Measurements from ENCODE around the gene CPN2.

Gene CPN2

DNA sequence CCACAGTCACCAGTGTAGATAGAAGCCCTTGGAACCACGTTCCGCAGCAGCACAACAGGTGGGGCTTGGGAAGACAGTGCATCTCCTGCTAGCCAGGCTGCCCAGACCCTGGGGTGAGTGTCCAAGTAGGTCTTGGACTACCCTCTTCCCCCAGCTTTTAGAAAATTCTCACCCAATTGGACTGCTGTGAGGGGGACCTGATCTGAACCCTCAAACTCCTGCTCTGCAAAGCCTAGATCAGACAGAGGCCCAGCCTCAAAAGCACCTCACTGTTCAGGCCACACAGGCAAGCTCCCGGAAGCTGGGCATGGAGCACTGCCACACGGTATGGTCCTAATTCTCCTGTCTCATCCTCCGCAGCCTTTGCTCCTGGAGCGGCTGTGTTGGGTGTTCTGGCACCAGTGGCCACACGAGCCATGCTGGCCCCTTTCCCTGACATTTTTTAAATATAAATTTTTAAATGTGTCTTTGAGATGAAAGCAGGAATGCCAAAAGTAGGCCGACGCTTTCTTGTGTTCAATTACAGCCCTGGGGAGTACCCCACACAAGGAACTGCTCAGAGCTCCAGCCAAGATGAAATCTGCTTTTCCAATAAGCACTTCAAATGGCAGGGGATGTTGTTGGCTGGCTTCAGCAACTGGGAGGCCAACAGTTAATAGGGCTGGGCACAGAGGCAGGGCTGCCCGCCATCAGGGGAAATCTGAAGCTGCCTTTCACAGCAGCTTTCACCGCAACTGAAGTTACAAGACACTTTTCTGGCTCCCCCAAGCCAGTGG is 40.9 kb downstream of the CPN2 start:
- no peak for DNase-seq

DNA sequence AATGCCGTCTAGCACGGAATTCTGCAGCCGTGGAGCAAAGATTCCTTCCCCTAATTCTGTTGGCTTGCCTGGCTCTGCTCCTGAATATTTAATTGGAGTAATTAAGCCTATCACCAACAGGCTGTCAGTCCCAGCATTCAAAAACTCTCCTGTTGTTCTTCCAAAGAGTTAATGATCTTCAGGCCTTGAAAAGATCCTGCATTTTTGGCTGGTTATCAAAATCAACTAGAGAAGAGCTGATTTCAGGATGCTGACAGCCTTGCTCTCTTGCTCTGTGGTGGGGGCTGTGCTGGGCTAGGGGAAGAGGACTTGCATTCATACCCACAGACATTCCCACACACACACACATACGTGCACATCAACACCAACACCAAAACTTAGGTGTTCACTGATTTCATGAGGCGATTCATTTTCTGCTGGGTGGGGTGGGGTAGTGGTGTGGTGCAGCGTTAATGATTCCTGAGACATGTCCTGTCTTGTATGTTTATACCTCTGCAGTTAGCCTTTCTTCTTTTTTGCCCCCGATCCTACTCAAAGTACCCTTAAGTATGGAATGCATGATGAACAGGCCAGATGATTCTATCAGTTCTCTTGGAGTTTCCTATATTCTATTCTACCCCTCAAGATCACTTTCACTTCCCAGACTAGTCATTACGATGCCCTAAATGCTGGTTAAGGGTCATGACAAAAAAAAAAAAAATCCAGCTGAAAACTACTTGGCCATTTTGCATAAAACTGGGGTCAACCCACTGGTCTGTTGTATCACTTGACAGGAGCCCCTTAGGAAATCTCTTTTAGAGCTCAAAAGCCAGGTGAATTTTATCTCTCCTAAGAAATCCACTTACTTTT is 42.3 kb downstream of the CPN2 start:
- DNase-seq: no peak

DNA sequence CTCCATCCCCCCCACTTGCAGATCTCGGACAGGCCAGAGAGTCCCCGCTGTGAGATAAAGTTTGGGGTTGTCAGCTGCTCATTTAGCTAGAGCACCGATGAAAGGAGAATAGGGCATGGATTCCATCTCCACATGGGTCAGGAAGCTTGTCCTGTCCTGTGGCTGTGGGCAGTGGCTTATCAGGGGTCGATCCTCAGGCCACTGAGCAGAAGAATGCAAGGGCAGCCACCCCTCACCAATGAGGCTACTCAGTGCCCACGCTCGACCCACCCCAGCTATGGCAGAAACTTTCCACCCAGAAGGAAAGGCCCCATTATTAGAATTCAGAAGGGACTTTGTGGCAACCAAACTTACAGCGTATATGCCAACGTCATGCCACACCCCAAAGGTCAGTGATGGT is 43.3 kb downstream of the CPN2 start:
- DNase-seq: no peak

DNA sequence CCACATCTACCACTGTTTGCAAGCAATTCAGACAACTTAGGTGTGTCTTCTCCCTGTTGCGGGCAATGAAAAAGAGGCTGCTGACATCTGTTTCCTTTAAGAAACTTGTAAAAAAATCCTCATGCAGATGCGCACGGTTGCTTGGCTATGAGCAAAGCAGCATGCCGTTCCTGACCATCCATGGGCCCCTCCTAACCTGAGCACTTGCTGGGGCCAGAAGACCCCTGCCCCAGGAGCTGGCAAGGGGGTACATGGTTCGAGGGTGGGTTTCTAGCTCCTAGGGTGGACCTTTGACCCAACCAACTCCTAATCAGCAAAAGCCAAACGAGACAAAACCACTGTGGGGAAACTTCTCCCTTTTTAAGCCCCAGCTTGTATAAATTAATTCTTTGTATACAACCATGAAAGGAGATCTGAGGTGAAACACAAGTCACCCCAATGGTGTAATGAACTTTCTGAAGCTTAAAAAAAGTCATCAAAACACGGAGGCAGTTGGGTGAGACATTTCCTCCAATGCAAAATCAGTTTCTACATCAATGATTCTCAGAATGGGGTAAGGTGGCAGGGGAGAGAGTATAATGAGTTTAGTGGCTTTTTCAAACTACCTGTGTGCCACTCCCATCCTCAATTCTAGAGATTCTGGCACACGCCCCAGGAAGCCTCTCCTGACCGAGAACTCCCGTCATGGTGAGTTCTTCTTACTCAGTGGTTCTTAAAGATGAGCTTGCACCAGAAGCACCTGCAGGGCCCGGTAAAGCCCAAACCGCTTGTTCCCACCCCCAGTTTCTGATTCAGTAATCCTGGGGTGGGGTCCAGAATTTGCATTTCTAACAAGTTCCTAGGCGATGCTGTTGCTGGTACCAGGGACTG is 44.1 kb downstream of the CPN2 start:
- DNase-seq: no peak

DNA sequence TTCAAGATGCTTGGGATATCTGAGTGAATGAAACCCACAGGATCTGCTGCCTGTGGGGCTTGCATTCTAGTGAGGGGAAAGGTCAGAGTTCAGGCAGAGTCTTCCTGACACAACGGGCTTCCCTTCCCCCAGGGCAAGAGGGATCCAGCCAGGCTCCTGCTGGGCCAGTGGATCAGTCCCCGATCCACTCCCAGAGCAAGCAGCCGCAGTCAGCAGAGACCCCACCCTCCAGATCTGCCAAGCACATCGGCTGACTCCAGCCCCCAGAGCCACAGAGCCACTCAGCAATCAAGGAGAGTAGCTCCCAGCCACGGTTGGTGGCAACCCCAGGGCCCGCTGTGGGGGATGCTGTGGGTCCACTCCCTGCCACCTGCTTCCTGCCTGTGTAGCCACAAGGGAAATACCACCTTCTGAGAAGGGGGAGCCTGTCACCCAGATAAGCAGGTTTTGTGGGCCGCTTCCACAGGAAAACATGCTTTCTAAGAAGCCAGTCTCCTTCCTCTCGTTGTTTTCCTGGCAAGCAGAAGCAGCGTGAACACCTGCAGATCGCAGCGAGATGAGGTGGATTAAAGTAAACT is 44.9 kb downstream of the CPN2 start:
- DNase-seq: no peak

DNA sequence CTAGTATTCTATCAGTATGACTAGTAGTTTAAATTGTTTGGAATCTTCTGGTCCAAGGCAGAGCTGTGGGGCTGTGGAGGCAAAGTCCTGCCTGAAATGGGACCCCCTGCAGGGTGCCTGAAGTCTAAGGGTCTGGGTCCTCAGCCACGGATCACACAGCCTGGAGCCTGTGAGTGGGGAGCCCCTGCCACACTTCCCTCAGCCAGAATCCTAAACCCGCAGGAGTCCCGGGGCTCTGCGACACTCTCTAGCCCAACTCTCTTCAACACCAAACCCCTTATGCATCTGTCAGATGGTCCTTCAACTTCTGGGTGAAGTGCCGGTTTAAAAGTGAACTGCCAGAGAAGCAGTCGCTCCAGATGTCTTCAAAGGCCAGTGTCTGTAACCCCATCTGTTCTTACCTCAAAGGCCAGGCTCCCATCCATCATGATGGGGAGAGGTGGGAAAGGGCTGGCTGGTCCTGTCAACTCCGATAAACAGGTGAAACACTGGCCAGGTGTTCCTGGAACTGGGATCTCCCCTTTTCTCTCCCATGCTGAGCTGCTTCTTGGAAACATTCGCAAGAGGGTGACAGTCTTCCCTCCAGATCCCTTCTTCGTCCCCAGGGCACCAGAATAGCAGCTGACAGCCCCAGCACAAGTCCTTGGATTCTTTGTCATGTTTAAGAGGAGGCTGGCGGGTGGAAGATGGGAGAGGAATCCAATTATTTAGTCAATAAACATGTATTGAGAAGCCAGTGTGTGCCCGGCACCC is 45.6 kb downstream of the CPN2 start:
- no peak for DNase-seq

DNA sequence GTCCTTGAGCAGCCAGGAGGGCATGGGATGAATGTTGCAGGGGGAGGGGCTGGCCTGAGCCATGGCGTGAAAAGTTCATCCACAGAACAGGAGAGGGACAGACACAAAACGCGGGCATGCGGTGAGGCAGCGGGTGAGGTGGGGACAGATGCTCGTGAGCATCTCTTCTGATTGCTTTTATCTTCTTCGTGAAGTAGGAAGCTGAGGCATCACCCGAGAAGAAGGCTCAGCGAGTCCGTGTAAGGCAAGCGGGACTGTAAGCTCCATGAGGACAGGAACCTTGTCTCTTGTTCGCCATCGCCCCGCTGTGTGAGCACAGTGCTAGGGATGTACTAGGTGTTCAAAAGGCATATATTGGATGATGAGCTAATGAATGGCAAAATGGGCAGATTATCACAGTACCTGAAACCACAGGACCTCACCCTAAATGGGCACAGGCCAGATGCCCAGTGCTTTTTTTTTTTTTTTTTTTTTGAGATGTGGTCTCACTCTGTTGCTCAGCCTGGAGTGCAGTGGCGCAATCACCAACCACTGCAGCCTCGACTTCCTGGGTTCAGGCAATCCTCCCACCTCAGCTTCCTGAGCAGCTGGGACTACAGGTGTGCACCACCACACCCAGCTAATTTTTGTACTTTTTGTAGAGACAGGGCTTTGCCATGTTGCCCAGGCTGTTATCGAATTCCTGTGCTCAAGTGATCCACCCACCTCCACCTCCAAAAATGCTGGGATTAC is 46.8 kb downstream of the CPN2 start:
- DNase-seq: no peak

DNA sequence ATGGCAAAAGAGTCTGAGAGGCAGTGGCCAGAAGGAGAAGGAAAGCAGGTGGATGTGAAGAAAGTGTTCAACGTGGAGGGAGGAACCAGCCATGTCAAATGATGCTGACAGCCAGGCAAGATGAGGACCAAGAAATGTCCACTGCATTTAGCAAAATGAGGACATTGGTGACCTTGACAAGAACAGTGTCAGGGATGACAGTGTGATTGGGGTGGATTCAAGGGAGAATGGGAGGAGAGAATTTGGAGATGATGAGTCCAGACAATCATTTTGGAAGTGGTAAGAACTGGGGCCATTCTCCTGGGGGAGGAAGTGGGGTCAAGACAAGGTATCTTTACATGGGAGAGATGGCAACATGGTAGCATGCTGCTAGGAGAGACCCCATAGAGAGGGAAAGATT is 47.4 kb downstream of the CPN2 start:
- no peak for DNase-seq

DNA sequence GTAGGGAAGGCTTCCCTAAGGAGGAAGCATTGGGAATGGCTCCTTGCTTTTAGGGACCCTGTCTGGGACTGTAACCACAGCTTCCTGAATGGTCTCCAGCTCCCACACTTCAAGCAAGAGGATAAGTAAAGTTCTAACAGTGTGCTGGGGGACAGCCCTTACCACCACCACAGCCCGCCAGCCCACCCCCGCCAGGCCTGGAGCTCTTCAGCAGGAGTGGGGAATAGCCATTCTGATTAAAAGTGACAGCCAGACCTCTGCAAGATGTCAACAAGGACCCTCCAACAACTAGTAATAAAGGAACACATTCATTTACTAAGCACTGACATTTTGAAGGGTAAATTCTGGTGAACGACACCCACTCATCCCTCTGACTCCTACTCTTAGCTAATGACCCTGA is 49.4 kb downstream of the CPN2 start:
- DNase-seq: no peak

DNA sequence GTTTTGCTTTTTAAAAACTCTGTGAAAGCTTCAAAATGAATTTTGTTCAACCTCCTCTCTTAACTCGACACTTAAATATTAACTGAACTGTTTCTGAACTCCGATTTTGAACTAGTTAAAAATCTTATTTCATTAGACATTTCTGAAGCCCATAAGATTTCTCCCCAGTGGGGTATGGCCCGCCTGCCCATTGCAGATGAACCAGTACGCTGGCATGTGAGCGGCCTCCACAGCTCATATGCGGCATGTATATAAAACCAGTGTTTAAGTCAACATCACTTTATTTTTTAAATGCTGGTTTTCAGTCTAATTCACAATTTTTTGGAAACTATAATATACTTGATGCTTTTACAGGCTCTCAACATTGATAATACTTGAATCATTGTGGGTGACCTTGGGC is 50.2 kb downstream of the CPN2 start:
- DNase-seq: no peak

DNA sequence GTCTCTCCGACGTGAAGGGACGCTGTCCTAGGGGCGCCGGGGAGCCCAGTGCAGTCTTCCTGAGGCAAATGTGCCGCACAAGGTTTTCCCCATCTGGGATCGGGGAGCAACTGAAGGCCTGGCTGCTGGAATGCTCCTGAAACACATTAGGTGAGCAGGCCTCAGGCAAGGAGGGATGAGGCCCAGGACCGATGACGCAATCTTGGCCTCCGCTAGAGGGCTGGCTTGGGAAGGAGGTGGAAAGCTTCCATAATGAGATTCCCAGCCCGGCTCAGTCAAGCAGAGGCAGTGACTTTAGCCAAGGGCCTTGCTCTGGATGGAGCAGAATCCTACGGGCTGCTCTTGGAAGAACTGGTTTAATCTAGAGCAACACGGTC is 50.8 kb downstream of the CPN2 start:
- DNase-seq: no peak

DNA sequence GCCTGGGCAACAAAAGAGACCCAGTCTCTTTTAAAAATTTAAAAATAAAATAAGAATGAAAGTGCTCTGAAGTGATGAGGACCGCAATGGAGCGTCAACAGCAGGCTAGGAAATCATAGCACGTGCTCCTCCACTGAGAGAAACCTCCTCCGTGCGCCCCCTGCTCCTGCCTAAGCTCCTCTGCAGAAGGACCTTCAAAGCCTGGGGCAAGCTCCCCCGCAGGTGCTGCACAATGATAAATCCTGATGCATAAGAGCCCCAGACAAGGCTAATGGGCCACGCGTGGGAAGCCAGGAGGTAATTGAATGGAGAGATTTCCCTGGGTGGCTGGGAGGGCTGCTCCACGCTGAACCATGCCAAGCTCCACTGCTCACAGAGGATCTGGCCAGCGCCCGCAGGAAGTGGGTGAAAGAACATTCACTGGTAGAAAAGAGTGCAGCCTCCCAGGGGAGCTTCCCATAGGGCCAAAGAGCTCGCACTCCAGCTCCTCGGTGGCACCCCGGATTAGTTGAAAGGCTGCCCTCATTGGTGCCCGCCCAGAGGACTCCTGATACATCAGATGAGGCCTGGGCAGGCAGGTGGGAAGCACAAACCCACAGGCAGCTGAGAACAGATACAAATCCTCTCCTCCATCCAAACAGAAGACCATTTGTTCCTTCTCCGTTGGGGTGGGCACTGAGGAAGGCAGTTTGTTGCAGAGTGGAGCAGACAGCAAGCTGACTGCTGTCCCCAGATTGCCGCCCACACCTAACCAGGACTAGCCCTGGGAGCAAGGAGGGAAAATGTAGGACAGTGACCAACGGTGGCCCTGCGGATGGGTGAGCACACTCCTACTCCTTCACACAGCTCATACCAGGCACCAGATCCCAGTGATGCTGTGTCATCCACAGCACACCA is 52.5 kb downstream of the CPN2 start:
- no peak for DNase-seq

DNA sequence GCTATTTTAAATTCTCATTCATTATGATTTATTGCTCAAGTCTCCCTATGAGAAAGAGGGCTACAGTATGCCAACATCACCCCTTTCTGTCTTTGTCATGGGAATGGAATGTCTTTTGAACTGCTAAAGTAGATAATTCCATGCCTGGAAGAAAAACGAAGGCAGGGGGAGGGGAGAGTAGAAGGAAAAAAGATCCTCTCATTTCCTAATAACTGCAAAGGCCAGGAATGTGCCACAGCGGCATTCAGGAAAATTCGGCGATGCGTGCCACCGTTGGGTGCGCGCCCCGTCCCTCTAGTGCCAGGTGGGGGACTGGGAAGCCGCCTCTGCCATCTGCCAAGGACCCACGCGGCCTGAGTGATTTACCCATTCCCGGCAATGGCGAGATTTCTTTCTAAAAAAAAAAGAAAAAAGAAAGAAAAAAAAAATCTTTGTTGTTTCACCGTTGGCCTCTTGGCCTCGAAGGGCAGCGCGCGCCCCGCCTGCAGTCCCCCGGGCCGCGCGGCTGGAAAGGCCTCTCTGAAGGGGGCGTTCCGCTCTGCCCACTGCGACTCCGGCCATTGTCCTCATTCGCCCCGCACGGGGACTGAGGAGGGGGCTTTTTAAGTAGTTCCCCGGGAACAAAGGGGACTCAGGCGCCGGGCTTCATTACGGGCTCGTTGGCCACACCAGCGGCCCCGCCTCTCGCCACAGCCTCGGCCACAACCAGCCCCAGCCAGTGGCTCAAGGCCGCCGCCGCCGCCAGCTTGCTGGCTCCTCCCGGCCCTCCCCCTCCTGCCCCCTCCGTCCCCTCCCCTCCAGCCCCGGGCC is 54.5 kb downstream of the CPN2 start:
- no peak for DNase-seq

DNA sequence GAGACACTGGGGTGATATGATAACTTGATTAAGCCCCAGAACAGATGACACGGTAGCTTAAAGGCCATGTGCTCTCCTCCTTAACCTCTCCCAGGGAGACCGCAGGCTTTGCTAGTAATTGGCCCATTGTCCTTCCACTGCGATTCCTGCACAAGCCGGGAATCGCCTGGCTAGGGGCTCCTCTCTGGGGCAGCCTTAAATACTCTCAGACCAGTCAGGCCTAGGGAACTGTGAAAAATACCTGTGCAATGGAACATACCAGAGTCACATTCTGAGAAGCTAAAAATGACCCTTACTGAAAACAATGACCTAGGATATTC is 56.3 kb downstream of the CPN2 start:
- no peak for DNase-seq

DNA sequence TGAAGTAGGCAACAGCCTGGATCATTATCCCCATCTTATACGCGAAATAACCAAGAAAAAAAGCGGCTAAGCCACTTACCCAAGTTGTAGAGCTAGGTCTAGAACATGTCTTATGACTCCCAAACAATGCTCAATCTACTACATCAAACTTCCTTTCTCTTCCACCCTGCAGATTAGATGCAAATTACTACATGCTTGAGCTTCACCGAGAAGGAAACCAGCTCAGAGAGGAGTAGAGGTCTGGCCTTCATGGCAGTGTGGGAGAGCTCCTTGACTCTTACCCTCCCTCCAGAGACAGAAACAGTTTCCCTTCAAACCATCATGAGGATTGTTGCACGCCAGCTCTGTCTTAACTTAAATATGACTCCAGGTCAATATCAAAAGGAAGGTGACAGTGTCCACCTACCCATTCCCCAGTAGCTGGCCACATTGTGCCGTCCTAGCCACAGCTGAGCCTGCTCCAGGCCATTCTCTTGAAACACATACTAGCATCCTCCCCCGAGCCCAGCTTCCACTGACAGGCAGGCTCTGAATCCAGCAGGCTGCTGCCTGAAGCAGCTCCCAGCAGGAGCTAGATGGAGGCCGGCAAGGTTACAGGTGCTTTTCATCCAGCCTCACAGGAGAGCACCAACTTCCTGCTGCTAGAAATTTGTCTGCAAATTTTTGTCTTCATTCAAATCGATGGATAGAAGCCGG is 56.8 kb downstream of the CPN2 start:
- no peak for DNase-seq

DNA sequence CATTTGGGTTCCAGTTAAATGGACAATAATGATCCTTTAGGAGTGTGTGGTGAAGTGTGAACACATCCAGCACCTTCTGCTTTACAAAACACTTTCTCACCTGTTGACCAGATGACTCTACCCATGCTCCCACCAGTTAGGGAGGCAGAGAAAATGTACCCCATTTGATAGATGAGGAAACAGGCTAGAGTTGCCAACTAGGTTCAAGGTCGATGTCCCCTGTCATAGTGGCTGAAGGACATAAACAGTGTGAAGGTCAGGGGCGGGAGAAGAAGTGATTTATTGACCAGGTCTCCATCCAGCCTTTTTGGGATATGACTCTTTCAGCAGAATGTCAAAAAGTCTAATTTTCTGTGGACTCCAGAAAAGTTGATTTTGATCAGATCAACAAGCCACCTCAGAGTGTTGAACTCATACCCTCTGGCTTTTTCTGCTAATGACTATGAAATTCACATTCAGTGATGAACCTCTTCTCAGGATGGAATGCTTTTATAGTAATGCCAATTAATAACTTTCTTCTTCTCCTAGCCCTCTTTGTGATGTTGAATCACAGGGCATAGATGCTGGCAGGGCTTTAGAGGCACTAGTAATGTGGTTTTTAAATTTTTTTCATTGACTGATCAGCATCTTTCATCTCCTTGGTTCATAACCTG is 57.5 kb downstream of the CPN2 start:
- DNase-seq: no peak

DNA sequence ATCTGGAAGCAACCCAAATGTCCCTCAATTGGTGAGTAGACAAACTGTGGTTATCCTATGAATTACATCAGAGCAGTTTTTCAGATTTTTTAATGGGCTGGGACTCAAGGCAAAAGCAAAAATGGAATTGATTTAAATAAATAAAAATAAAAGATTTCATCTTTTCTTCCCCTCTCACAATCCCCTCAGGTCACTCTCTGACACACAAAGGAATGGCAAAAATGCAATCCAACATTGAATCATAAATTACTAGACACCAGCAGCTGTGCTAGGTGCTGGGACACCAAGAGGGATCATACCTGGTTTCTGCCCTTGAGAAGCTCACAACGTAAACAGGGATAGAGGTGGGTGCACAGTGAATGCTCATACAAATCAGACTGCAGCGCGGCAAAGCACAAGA is 58.8 kb downstream of the CPN2 start:
- DNase-seq: no peak
